GM12878 (cell line): ENCODE data around the gene LRRN4CL.

Experiments
- BRCA1 ChIP-seq: IDR thresholded peaks from 2 replicates; pipeline ENCODE4 v1.6.1; 2011; ENCODE audit warnings: low read depth, low read length, improper control_type of control experiment
- CTCF ChIP-seq, 3 experiments: IDR thresholded peaks in 2 of 3; conservative IDR thresholded peaks in 1 of 3; 2 replicates each; pipeline ENCODE4 v1.5.1; 2011; ENCODE audit warnings: low read depth in 3 of 3, low read length in 3 of 3, mild to moderate bottlenecking in 3 of 3, control low read depth in 2 of 3, moderate library complexity in 2 of 3, inconsistent platforms in 1 of 3, mixed read lengths in 1 of 3; ENCODE audit not compliant: control insufficient read depth in 2 of 3, insufficient read depth in 1 of 3; ENCODE audit errors: extremely low read depth in 1 of 3
- EP300 ChIP-seq, 2 experiments: fragments of 150-350 bp in 1 of 2; IDR thresholded peaks; 2 replicates each; pipeline ENCODE4 v1.6.1; 2011 to 2012; ENCODE audit warnings: low read depth in 2 of 2, low read length in 2 of 2, borderline replicate concordance in 1 of 2, improper control_type of control experiment in 1 of 2, inconsistent platforms in 1 of 2; ENCODE audit not compliant: control insufficient read depth in 1 of 2
- ESRRA ChIP-seq: IDR thresholded peaks from 2 replicates; pipeline ENCODE4 v1.6.1; 2012; ENCODE audit warnings: mild to moderate bottlenecking, low read length, improper control_type of control experiment
- EZH2 ChIP-seq: IDR thresholded peaks from 2 replicates; pipeline ENCODE4 v1.6.1; 2012; ENCODE audit warnings: low read depth, mild to moderate bottlenecking, control low read depth, inconsistent platforms, low read length, borderline replicate concordance; ENCODE audit not compliant: control insufficient read depth
- MYC ChIP-seq: IDR thresholded peaks from 2 replicates; pipeline ENCODE4 v1.6.1; 2011; ENCODE audit warnings: mild to moderate bottlenecking, low read length, moderate library complexity, inconsistent platforms; ENCODE audit not compliant: insufficient read depth, insufficient replicate concordance, insufficient read length, severe bottlenecking
- POLR2A ChIP-seq: IDR thresholded peaks from 2 replicates; pipeline ENCODE4 v1.6.1; 2011; ENCODE audit warnings: low read depth, mild to moderate bottlenecking, low read length
- SMAD1 ChIP-seq: fragments of 450-650 bp; IDR thresholded peaks from 2 replicates; pipeline ENCODE4 v1.6.1; 2018; ENCODE audit warnings: mild to moderate bottlenecking, low read depth; ENCODE audit not compliant: partially characterized antibody
- SP1 ChIP-seq: IDR thresholded peaks from one replicate; pipeline ENCODE4 v1.6.1; 2011; ENCODE audit warnings: low read depth, low read length
- TAF1 ChIP-seq: IDR thresholded peaks from 2 replicates; pipeline ENCODE4 v1.6.1; 2011; ENCODE audit warnings: mild to moderate bottlenecking, low read depth, low read length, borderline replicate concordance
- USF2 ChIP-seq: IDR thresholded peaks from 2 replicates; pipeline ENCODE4 v1.6.1; 2011; ENCODE audit warnings: low read depth, low read length, improper control_type of control experiment, borderline replicate concordance
- ZNF274 ChIP-seq: IDR thresholded peaks from one replicate; pipeline ENCODE4 v1.8.0; 2011; ENCODE audit not compliant: insufficient read length, insufficient read depth
- TF ChIP-seq, protein P1 (sequence below): IDR thresholded peaks from 2 replicates; pipeline ENCODE4 v1.6.1; 2012; ENCODE audit warnings: low read depth, low read length, improper control_type of control experiment

DNA sequence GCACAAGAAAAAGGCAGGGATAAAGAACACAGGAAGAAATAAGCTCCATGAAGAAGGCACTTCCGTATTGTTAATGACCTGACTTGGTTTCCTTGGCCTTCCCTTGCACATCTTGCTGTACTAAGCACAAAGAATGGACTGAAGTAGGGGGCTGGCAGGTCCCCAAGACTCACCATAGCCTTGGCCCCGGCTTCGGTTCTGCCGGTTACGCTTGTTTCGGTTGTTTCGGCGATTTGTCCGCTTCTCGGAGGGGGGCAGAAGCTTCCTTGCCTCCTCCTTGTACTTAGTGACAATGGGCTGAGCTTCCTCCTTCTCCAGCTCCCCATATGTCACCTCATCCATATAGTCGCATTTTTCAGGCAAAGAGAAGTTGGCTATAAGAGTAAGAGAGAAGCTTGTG, 27.5 kb upstream of the LRRN4CL start:
- TF ChIP-seq TAF1 (no peak), CTCF (IDR thresholded peaks at IDR 0.05 in 2 of 3, conservative IDR thresholded peaks at IDR 0.05 in 1 of 3; ENCODE audit: control insufficient read depth in 2 of 3, extremely low read depth in 1 of 3, insufficient read depth in 1 of 3, low read depth in 3 of 3, low read length in 3 of 3) (no peak), ESRRA (no peak), EZH2 (no peak), EP300 (IDR thresholded peaks at IDR 0.05; ENCODE audit: borderline replicate concordance in 1 of 2, control insufficient read depth in 1 of 2, low read depth in 2 of 2, low read length in 2 of 2) (no peak), SP1 (no peak), POLR2A (no peak), USF2 (no peak), MYC (no peak), ZNF274 (no peak), BRCA1 (no peak), SMAD1 (no peak)
- TF ChIP-seq, protein P1, sequence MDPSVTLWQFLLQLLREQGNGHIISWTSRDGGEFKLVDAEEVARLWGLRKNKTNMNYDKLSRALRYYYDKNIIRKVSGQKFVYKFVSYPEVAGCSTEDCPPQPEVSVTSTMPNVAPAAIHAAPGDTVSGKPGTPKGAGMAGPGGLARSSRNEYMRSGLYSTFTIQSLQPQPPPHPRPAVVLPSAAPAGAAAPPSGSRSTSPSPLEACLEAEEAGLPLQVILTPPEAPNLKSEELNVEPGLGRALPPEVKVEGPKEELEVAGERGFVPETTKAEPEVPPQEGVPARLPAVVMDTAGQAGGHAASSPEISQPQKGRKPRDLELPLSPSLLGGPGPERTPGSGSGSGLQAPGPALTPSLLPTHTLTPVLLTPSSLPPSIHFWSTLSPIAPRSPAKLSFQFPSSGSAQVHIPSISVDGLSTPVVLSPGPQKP = no peak
